ENCODE results near the gene C10orf71. TPM values are rescaled to one million over a fixed set of nuclear protein-coding genes. Genes with fewer than 3 reads are reported as not detected.

Gene C10orf71, protein sequence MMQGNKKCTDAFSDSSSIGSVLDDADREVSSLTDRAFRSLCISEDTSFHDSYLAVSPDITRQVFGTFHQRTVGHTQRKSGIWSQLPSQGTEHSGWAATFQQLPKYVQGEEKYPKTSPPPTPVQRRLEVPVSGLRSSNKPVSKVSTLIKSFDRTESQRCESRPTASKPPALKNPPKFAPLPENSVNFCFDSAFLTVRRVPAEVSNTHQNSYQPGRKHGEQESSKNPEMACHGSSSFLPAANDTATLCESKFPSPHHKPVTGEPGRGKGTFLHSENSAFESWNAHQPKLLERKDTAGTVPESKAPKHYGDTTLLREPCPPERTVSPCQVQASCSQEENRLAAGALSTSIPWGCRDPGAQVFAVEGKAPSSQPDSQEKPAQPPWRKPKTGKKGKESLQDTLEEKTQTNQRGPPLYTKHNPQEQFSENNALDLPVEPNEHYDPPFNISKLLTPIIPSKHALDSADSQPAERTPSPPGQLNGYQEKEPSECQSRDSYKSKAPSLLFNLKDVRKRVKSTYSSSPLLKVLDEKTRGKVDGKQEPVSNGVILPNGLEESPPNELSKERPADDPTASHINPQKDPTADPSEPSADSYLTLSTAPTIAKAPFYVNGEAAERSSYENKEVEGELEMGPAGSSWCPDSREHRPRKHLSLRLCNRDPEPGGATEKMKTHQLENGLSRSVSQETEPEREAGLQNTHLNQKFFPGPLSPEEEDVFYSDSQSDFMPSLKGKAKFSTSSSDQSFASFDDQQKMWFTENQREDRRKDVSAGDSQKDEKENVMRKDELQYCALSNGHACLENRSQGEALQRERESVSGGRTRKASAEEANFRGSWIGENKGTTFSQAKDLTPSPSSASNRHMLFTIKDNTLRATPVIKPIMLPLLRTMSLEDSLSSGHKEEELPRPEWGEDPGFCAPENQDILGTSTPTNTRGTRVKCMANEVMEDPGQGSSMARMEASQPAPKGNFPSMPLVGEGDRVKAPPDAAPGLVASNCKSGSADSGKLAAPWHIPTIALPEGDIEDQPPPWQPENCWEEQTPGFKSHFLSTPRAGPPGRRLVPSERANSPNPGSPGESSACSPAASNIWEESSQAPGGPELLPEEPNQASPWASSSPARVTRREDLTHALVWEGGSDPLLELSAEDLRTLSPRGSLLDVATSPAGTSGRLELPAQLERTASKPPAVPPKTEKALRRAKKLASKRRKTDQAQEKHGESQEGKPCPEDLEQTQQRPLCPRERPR (N-terminal part only)
- not detected in 2 replicates for total RNA-seq (2021)
- not detected for Bru-seq, nascent RNA
- not detected for BruChase-seq, experiment 1, labeled RNA remaining after a 2-hour chase
- not detected for BruChase-seq, experiment 2, labeled RNA remaining after a 6-hour chase
- long read RNA-seq = 0 reads

DNA sequence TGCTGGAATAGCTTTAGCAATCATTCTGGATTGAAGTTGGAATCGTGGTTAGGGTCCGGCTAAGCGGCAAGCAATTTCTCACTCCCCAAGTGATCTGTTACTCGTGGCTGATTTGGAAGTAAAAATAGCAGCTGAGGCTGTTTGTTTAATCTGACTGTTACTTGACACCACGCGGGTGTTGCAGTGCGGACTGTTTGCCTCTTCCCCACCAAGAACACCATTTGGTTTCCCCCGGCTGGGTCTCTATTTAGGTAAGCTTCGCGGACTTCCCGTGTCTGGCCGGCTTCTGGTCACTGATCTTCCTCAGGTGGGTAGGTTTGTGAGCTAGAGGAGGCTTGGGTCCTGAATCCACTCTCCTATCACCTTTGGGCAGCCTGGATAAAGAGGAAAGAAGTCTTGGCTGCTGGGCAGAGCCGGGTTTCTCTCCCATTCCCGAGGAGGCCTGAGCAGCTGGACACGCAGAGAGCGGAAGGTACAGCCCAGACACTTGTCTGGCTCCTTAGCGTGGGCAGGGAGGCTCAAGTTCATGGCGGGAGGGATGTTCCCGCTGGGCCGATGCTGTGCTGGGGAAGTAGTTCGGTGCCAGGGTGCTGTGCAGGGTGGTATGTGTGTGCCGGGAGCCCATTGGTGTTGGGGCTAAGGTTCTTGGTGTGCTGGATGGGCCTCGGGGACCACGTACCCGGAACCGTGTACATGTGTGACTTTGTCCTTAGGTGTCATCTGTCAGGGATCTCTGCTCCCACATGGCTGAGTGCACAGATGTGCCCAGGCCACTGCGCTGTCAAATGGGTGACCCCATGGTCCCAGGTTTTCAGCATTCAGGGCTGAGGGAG, at the start of gene C10orf71:
C10orf71 (plus strand) TSS at position 188 of the 833 bp plus-strand sequence. CDS start 23,376 bp downstream, outside the sequence.
- TF ChIP-seq, protein P1, sequence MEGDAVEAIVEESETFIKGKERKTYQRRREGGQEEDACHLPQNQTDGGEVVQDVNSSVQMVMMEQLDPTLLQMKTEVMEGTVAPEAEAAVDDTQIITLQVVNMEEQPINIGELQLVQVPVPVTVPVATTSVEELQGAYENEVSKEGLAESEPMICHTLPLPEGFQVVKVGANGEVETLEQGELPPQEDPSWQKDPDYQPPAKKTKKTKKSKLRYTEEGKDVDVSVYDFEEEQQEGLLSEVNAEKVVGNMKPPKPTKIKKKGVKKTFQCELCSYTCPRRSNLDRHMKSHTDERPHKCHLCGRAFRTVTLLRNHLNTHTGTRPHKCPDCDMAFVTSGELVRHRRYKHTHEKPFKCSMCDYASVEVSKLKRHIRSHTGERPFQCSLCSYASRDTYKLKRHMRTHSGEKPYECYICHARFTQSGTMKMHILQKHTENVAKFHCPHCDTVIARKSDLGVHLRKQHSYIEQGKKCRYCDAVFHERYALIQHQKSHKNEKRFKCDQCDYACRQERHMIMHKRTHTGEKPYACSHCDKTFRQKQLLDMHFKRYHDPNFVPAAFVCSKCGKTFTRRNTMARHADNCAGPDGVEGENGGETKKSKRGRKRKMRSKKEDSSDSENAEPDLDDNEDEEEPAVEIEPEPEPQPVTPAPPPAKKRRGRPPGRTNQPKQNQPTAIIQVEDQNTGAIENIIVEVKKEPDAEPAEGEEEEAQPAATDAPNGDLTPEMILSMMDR (conservative IDR thresholded peaks at IDR 0.05; ENCODE audit: low read depth, low read length) = no peak
- TF ChIP-seq EZH2 (IDR thresholded peaks at IDR 0.05; ENCODE audit: borderline replicate concordance, low read depth, low read length, poor library complexity, severe bottlenecking) = no peak
- Histone ChIP-seq H3K9me3 (ENCODE audit: low read depth, low read length, poor library complexity, severe bottlenecking) (no peaks in the 10 kb centered on the region), H3K4me1 (ENCODE audit: insufficient read depth, low read length, poor library complexity, severe bottlenecking) (no peaks in the 10 kb centered on the region), H3K27me3 (replicated peaks; ENCODE audit: insufficient read depth, low read depth, low read length, poor library complexity) (no peaks in the 10 kb centered on the region), H3K4me3 (ENCODE audit: low read depth, low read length, poor library complexity, severe bottlenecking) (no peak within 1 kb of the TSS), H3K36me3 (ENCODE audit: insufficient read depth, low read length, poor library complexity, severe bottlenecking) (no peaks in the 10 kb centered on the region), H3K27ac (ENCODE audit: low read depth, low read length, poor library complexity, severe bottlenecking) (no peak within 1 kb of the TSS)
- POLR2A ChIA-PET (ENCODE audit: low non-redundant PET) = no interaction called here
- CTCF ChIA-PET = no interaction called here
- intact Hi-C loops (cut with micrococcal nuclease; ENCODE audit: unreplicated experiment) = no loop called here
- DNase-seq (ENCODE audit: low spot score) = no peak
- BruUV-seq (replicated peaks) = no TSS peak

DNA sequence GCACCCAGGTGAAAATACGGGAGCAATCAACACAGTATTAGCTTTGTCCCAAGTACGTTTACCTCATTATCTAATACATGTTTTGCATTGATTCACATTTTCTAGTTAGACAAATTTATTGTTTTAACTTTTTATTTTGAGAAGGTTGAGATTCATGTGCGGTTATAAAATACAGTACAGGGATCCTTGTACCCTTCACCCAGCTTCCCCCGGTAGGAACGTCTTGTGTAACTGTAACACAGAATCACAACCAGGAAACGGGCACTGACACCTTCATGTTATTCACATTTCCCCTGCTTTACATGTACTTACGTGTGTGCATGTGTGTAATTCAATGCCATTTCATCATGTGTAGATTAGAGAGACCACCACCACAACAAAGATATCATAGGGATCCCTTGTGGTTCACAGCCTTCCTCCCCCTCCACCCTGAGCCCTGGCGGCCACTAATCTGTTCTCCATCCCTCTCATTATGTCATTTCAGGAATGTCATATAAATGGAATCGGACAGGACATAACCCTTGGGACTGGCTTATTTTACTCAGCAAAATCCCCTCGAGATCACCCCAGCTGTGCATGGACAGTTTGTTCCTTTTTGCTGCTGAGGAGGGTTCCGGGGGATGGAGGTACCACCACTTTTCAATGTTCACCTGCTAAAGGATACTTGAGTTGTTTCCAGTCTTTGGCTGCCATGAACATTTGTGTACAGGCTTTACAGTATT, 46.5 kb upstream of the C10orf71 start:
- CTCF ChIA-PET = no interaction called here
- no peaks in the 10 kb centered on the region for H3K36me3 ChIP-seq (ENCODE audit: insufficient read depth, low read length, poor library complexity, severe bottlenecking)
- no peak for TF ChIP-seq EZH2 (IDR thresholded peaks at IDR 0.05; ENCODE audit: borderline replicate concordance, low read depth, low read length, poor library complexity, severe bottlenecking)
- TF ChIP-seq, protein P1 (conservative IDR thresholded peaks at IDR 0.05; ENCODE audit: low read depth, low read length) = no peak
- intact Hi-C loops (cut with micrococcal nuclease; ENCODE audit: unreplicated experiment) = no loop called here
- no peak overlapping the region for H3K27ac ChIP-seq (ENCODE audit: low read depth, low read length, poor library complexity, severe bottlenecking)
- no TSS peak for BruUV-seq (replicated peaks)
- POLR2A ChIA-PET (ENCODE audit: low non-redundant PET) = no interaction called here
- H3K9me3 ChIP-seq (ENCODE audit: low read depth, low read length, poor library complexity, severe bottlenecking) = no peaks in the 10 kb centered on the region
- no peaks in the 10 kb centered on the region for H3K4me1 ChIP-seq (ENCODE audit: insufficient read depth, low read length, poor library complexity, severe bottlenecking)
- no peak for DNase-seq (ENCODE audit: low spot score)
- no peak overlapping the region for H3K4me3 ChIP-seq (ENCODE audit: low read depth, low read length, poor library complexity, severe bottlenecking)
- peaks cover 7% of the 10 kb centered on the region for H3K27me3 ChIP-seq (replicated peaks; ENCODE audit: insufficient read depth, low read depth, low read length, poor library complexity)
